Esophagus mucosa (tissue), 1 donor: Measurements from ENCODE around the gene CORT. TPM values are rescaled to one million over a fixed set of nuclear protein-coding genes. Genes with fewer than 3 reads are reported as not detected.
A peak's percentile ranks its signal among the peaks of the same experiment; 100 is the strongest.
"Not testable (repeated sequence)": the region's sequence is repeated elsewhere in the genome, so short reads cannot be mapped to it uniquely, and the experiment has no call there.

Experiments
- ATAC-seq: fragments of 200-7000 bp; cut with Tn5 transposase; one replicate; pipeline ENCODE4 v1.9.1; 2020
- total RNA-seq: library from RNA; stranded (reverse); gene quantifications from one replicate; pipeline ENCODE4 v1.2.4, GENCODE V29; 2023
- donor health status: DM: yes; HTN: yes; CAD: no.

Gene CORT
- 0.28 TPM for total RNA-seq

- no peak for ATAC-seq
These were observed at the start of gene CORT for GRCh38 chr1:10449751-10450150. Gene CORT, plus strand, starts transcription at chr1:10450031. Its CDS starts 193 bp downstream, at chr1:10450224.

GRCh38 chr1:10401281-10401680 lies 48.5 kb upstream of the CORT start:
- ATAC-seq: no peak

GRCh38 chr1:10402729-10403274 lies 47.0 kb upstream of the CORT start:
- no peak for ATAC-seq

GRCh38 chr1:10407201-10407600 lies 42.6 kb upstream of the CORT start:
- ATAC-seq: no peak

GRCh38 chr1:10415211-10415930 lies 34.5 kb upstream of the CORT start:
- peak; percentile 92 for ATAC-seq

- ATAC-seq: not testable (repeated sequence)
These were observed 33.9 kb upstream of the CORT start for GRCh38 chr1:10415967-10416366.

- ATAC-seq: not testable (repeated sequence)
These were observed 31.1 kb upstream of the CORT start for GRCh38 chr1:10418741-10419140.

GRCh38 chr1:10419351-10419750 lies 30.5 kb upstream of the CORT start:
- peak; percentile 4 for ATAC-seq

- ATAC-seq: no peak
These were observed 28.2 kb upstream of the CORT start for GRCh38 chr1:10421637-10422036.

GRCh38 chr1:10424034-10424433 lies 25.8 kb upstream of the CORT start:
- ATAC-seq: peak; percentile 14

- ATAC-seq: no peak
These were observed 25.2 kb upstream of the CORT start for GRCh38 chr1:10424651-10425050.

- ATAC-seq: not testable (repeated sequence)
These were observed 23.9 kb upstream of the CORT start for GRCh38 chr1:10425826-10426534.

GRCh38 chr1:10426535-10426848 lies 23.3 kb upstream of the CORT start:
- ATAC-seq: not testable (repeated sequence)

GRCh38 chr1:10428984-10429383 lies 20.8 kb upstream of the CORT start:
- no peak for ATAC-seq

GRCh38 chr1:10429868-10430215 lies 20.0 kb upstream of the CORT start:
- no peak for ATAC-seq

- ATAC-seq: peak; percentile 82
These were observed 19.4 kb upstream of the CORT start, which contains the start of gene CENPS for GRCh38 chr1:10430216-10431069. Gene CENPS, plus strand, starts transcription at chr1:10430433. Its CDS starts 85 bp downstream, at chr1:10430518.

GRCh38 chr1:10431070-10431730 lies 18.6 kb upstream of the CORT start:
- no peak for ATAC-seq

- no peak for ATAC-seq
These were observed 16.7 kb upstream of the CORT start for GRCh38 chr1:10432910-10433700.

GRCh38 chr1:10433790-10434189 lies 16.0 kb upstream of the CORT start:
- no peak for ATAC-seq

GRCh38 chr1:10434590-10434989 lies 15.2 kb upstream of the CORT start:
- ATAC-seq: no peak

- no peak for ATAC-seq
These were observed 12.8 kb upstream of the CORT start for GRCh38 chr1:10437052-10437451.
